PFSK-1 (cell line): Measurements from ENCODE around the gene TIGD1.

Experiments used
- FOXP2 ChIP-seq: optimal IDR thresholded peaks from 2 replicates; pipeline ENCODE3; 2011; ENCODE audit warnings: borderline replicate concordance, control low read depth, inconsistent platforms; ENCODE audit not compliant: insufficient read depth; ENCODE audit errors: extremely low read length, extremely low read depth
- POLR2AphosphoS5 ChIP-seq: IDR thresholded peaks from 2 replicates; pipeline ENCODE4 v1.6.1; 2012; ENCODE audit warnings: low read depth, mild to moderate bottlenecking, control low read depth, low read length, moderate library complexity
- REST ChIP-seq, 2 experiments: IDR thresholded peaks; 2 replicates each; pipeline versions ENCODE4 v1.6.1 to v1.8.0; 2011 to 2012; ENCODE audit warnings: low read depth in 2 of 2, low read length in 2 of 2, control low read depth in 1 of 2, inconsistent platforms in 1 of 2, mild to moderate bottlenecking in 1 of 2, moderate library complexity in 1 of 2; ENCODE audit not compliant: insufficient read depth in 1 of 2
- SIN3A ChIP-seq: IDR thresholded peaks from 2 replicates; pipeline ENCODE4 v1.6.1; 2012; ENCODE audit warnings: mild to moderate bottlenecking, low read length, moderate library complexity, borderline replicate concordance; ENCODE audit not compliant: insufficient read depth
- TAF1 ChIP-seq: IDR thresholded peaks from 2 replicates; pipeline ENCODE4 v1.6.1; 2012; ENCODE audit warnings: low read length, control low read depth, borderline replicate concordance; ENCODE audit not compliant: insufficient read depth

- no peak for TF ChIP-seq SIN3A
- no peak for TF ChIP-seq POLR2AphosphoS5
- no peak for TF ChIP-seq REST (IDR thresholded peaks at IDR 0.05; ENCODE audit: insufficient read depth in 1 of 2, low read depth in 2 of 2, low read length in 2 of 2)
- no peak for TF ChIP-seq TAF1
- no peak for TF ChIP-seq FOXP2
Measured at GRCh38 chr2:232523682-232524597, 26.4 kb downstream of the TIGD1 start.
